B cell (primary cell): ENCODE data around the gene RABGAP1. TPM values are rescaled to one million over a fixed set of nuclear protein-coding genes. Genes with fewer than 3 reads are reported as not detected.

Source experiments
- ATAC-seq: fragments of 200-7000 bp; cut with Tn5 transposase; one replicate; pipeline ENCODE4 v1.10.0; 2021; ENCODE audit warnings: low read depth, mild to moderate bottlenecking, moderate number of reproducible peaks, moderate library complexity
- CTCF ChIA-PET: fragments of 350-600 bp; sonication (Branson Sonifier 250); formaldehyde crosslinking; loops from one replicate; lab custom pipeline; 2021; ENCODE audit warnings: antibody characterized with exemption, inconsistent platforms; lab: Charles Lee
- POLR2A ChIA-PET: fragments of 350-600 bp; sonication (Branson Sonifier 250); formaldehyde crosslinking; loops from one replicate; lab custom pipeline; 2021; ENCODE audit warnings: antibody characterized with exemption; lab: Charles Lee
- DNase-seq: peaks from one replicate; pipeline ENCODE4 v3.0.0; 2013
- H2AFZ ChIP-seq: 2 replicates; pipeline ENCODE4 v1.6.1; 2012; ENCODE audit warnings: mild to moderate bottlenecking, low read depth, low read length; ENCODE audit not compliant: insufficient read depth, poor library complexity, severe bottlenecking
- H3K27ac ChIP-seq, 2 donors: 1 replicate in 1 of 2; 2 replicates in 1 of 2; pipeline ENCODE4 v1.5.1; 2012 to 2013; ENCODE audit warnings: low read length in 2 of 2, mild to moderate bottlenecking in 2 of 2, moderate library complexity in 1 of 2
- H3K27me3 ChIP-seq, 4 experiments: fragments of 200-600 bp in 1 of 4; sonication (generic) in 1 of 4; replicated peaks in 1 of 4; 1 replicate in 2 of 4; 2 replicates in 2 of 4; pipeline versions ENCODE4 v1.6.1 to v1.7.0; 2013 to 2016; ENCODE audit warnings: low read length in 3 of 4, mild to moderate bottlenecking in 2 of 4, mixed read lengths in 1 of 4, moderate library complexity in 1 of 4; ENCODE audit not compliant: insufficient read depth in 4 of 4, control insufficient read depth in 3 of 4; ENCODE audit errors: control extremely low read depth in 1 of 4
- H3K36me3 ChIP-seq, 2 experiments: replicated peaks in 1 of 2; 1 replicate in 1 of 2; 2 replicates in 1 of 2; pipeline versions ENCODE4 v1.6.1 to v1.7.1; 2013; ENCODE audit warnings: low read length in 1 of 2; ENCODE audit not compliant: insufficient read depth in 2 of 2, control insufficient read depth in 1 of 2; ENCODE audit errors: control extremely low read depth in 1 of 2, extremely low read depth in 1 of 2
- H3K4me1 ChIP-seq, 2 donors: fragments of 200-600 bp in 1 of 2; sonication (generic) in 1 of 2; 1 replicate in 1 of 2; 2 replicates in 1 of 2; pipeline versions ENCODE4 v1.5.1 to v1.6.1; 2013 to 2017; ENCODE audit warnings: low read length in 2 of 2; ENCODE audit not compliant: control insufficient read depth in 2 of 2, insufficient read depth in 2 of 2
- H3K4me2 ChIP-seq: replicated peaks from 2 replicates; pipeline ENCODE3; 2012; ENCODE audit warnings: mild to moderate bottlenecking, low read depth, low read length; ENCODE audit not compliant: poor library complexity, severe bottlenecking
- H3K4me3 ChIP-seq, 5 experiments: fragments of 200-600 bp in 1 of 5; sonication (generic) in 1 of 5; 1 replicate in 3 of 5; 2 replicates in 2 of 5; pipeline versions ENCODE4 v1.5.1 to v1.7.0; 2011 to 2016; ENCODE audit warnings: low read length in 4 of 5, mild to moderate bottlenecking in 4 of 5, low read depth in 2 of 5, control low read depth in 1 of 5, moderate library complexity in 1 of 5; ENCODE audit not compliant: insufficient read depth in 1 of 5; ENCODE audit errors: control extremely low read depth in 1 of 5, extremely low read depth in 1 of 5
- H3K79me2 ChIP-seq: fragments of 200-600 bp; sonication (generic); one replicate; pipeline ENCODE4 v1.6.0; 2016; ENCODE audit warnings: low read length; ENCODE audit not compliant: control insufficient read depth, insufficient read depth
- H3K9ac ChIP-seq: fragments of 200-600 bp; sonication (generic); 2 replicates; pipeline ENCODE4 v1.6.1; 2017; ENCODE audit warnings: mild to moderate bottlenecking, low read length, moderate library complexity
- H3K9me3 ChIP-seq, 3 donors: one replicate each; pipeline versions ENCODE4 v1.6.1 to v1.7.1; 2013; ENCODE audit warnings: low read length in 2 of 3; ENCODE audit not compliant: control insufficient read depth in 2 of 3, insufficient read depth in 1 of 3; ENCODE audit errors: control extremely low read depth in 1 of 3
- H4K20me1 ChIP-seq: 2 replicates; pipeline ENCODE4 v1.6.0; 2012; ENCODE audit warnings: mild to moderate bottlenecking, low read length; ENCODE audit not compliant: insufficient read depth, control insufficient read depth, poor library complexity, severe bottlenecking
- H3K27ac Mint-ChIP-seq: one replicate; pipeline ENCODE4 v1.8.0; 2021; ENCODE audit warnings: mixed read lengths
- H3K27me3 Mint-ChIP-seq: one replicate; pipeline ENCODE4 v1.8.0; 2021; ENCODE audit warnings: mixed read lengths
- H3K4me1 Mint-ChIP-seq: one replicate; pipeline ENCODE4 v1.8.0; 2021; ENCODE audit warnings: mixed read lengths
- H3K4me3 Mint-ChIP-seq: one replicate; pipeline ENCODE4 v1.8.0; 2021; ENCODE audit warnings: mixed read lengths
- H3K9me3 Mint-ChIP-seq: one replicate; pipeline ENCODE4 v1.8.0; 2022; ENCODE audit warnings: mixed read lengths; ENCODE audit not compliant: insufficient read depth
- CTCF ChIP-seq: fragments of 200-600 bp; IDR thresholded peaks from one replicate; pipeline ENCODE4 v1.8.0; 2022; ENCODE audit warnings: antibody characterized with exemption, mild to moderate bottlenecking
- EZH2 ChIP-seq: IDR thresholded peaks from 2 replicates; pipeline ENCODE4 v1.6.1; 2012; ENCODE audit warnings: borderline replicate concordance, low read depth, mild to moderate bottlenecking, moderate library complexity, low read length; ENCODE audit not compliant: insufficient read depth, poor library complexity, severe bottlenecking
- WGBS: methylation state at CpG from one replicate; pipeline ENCODE4 v1.1.5; 2013; ENCODE audit warnings: missing lambda C conversion rate; ENCODE audit not compliant: insufficient coverage; 5-methylcytosine and 5-hydroxymethylcytosine counted together
- intact Hi-C: fragments of 100-400 bp; cut with micrococcal nuclease; formaldehyde crosslinking; loops from one replicate; pipeline ENCODE4 v1.10.0; 2022
- polyA plus RNA-seq: library from polyadenylated mRNA; depleted of rRNA; stranded (reverse); fragments of >200 nt; gene quantifications from 2 replicates; pipeline ENCODE4 v1.2.3, GENCODE V29; 2012
- total RNA-seq, 2 donors: library from RNA; stranded (reverse); fragments of 120-200 nt in 1 of 2; gene quantifications; 1 replicate in 1 of 2; 2 replicates in 1 of 2; pipeline versions ENCODE4 v1.2.3 to v1.2.4, GENCODE V29; 2013 to 2022

The RABGAP1 gene
- total and polyA plus RNA-seq, 2 donors (not counting 1 experiment from before 2014, with no cell fraction given), result 13.9 to 81.0 TPM

- Mint-ChIP-seq H3K9me3 (no peaks in the 10 kb centered on the region), H3K27ac (no peak overlapping the region), H3K4me1 (peaks cover 34% of the 10 kb centered on the region), H3K27me3 (no peaks in the 10 kb centered on the region), H3K4me3 (no peak overlapping the region)
- no peak overlapping the region for H2AFZ ChIP-seq
- no peaks in the 10 kb centered on the region for H3K27me3 ChIP-seq
- intact Hi-C loops, result no loop called here
- no peak overlapping the region for H3K9ac ChIP-seq
- no peak overlapping the region for H3K4me2 ChIP-seq
- H3K27ac ChIP-seq, result no peak overlapping the region
- no CpG with 5 or more reads among the region's 1 CpG for WGBS
- H3K4me1 ChIP-seq, result no peaks in the 10 kb centered on the region
- ATAC-seq (no peak), DNase-seq (no peak)
- peaks cover 96% of the 10 kb centered on the region for H3K79me2 ChIP-seq
- H3K36me3 ChIP-seq, result no peaks in the 10 kb centered on the region
- H3K9me3 ChIP-seq, result no peaks in the 10 kb centered on the region
- CTCF ChIA-PET, result no interaction called here
- no peak for TF ChIP-seq CTCF
- TF ChIP-seq EZH2, result no peak
- POLR2A ChIA-PET, result no interaction called here
- H3K4me3 ChIP-seq, result no peak overlapping the region
- peaks cover 51% of the 10 kb centered on the region for H4K20me1 ChIP-seq
Measured at GRCh38 chr9:122951056-122951455, 10.2 kb downstream of the RABGAP1 start.

GRCh38 chr9:122954253-122954691 is 13.5 kb downstream of the RABGAP1 start:
- Histone ChIP-seq H4K20me1 (peaks cover 27% of the 10 kb centered on the region), H3K27me3 (no peaks in the 10 kb centered on the region), H3K79me2 (peaks cover 74% of the 10 kb centered on the region), H3K9me3 (no peaks in the 10 kb centered on the region), H3K36me3 (peaks cover 0 to 9% of the 10 kb centered on the region in 2 experiments), H3K4me1 (no peaks in the 10 kb centered on the region), H3K9ac (no peak overlapping the region), H2AFZ (no peak overlapping the region), H3K4me3 (no peak overlapping the region), H3K27ac (no peak overlapping the region), H3K4me2 (no peak overlapping the region)
- intact Hi-C loops, result no loop called here
- no peaks in the 10 kb centered on the region for H3K9me3 Mint-ChIP-seq
- no peaks in the 10 kb centered on the region for H3K27me3 Mint-ChIP-seq
- no peak for TF ChIP-seq EZH2
- no peak for ATAC-seq
- H3K4me3 Mint-ChIP-seq, result no peak overlapping the region
- POLR2A ChIA-PET, result no interaction called here
- no peak overlapping the region for H3K27ac Mint-ChIP-seq
- H3K4me1 Mint-ChIP-seq, result peaks cover 23% of the 10 kb centered on the region
- DNase-seq, result no peak
- CTCF ChIA-PET, result no interaction called here
